SK-N-SH (cell line): Measurements from ENCODE around the gene RAD51B.

Source experiments
- CTCF ChIP-seq: fragments of 200-600 bp; sonication (generic); IDR thresholded peaks from 2 replicates; pipeline ENCODE4 v1.6.1; 2017; ENCODE audit warnings: antibody characterized with exemption, mild to moderate bottlenecking, moderate library complexity
- EZH2phosphoT487 ChIP-seq: fragments of 200-600 bp; sonication (generic); IDR thresholded peaks from 2 replicates; pipeline ENCODE4 v1.6.1; 2017; ENCODE audit warnings: low read depth, mixed run types, mild to moderate bottlenecking, antibody characterized with exemption, moderate library complexity, borderline replicate concordance
- MXI1 ChIP-seq: IDR thresholded peaks from 2 replicates; pipeline ENCODE4 v1.6.1; 2012; ENCODE audit warnings: mild to moderate bottlenecking, low read depth, low read length, improper control_type of control experiment
- SMC3 ChIP-seq: IDR thresholded peaks from 2 replicates; pipeline ENCODE4 v1.6.1; 2012; ENCODE audit warnings: low read depth, low read length, improper control_type of control experiment

DNA sequence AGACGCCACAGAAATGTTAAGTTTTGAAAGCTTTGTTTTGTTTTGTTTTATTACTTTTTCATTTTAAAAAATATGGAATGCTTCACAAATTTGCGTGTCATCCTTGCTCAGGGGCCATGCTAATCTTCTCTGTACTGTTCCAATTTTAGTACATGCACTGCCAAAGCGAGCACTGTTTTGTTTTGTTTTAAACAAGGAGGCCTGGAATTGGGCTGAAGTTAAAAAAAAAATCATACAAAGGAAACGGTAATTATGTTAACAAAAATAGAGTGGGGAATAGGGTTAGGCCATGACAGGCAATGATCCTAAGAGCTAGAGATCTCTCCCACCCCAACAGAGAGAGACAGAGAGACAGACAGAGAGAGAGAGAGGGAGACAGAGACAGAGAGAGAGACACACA, 916.3 kb downstream of the RAD51B start:
- TF ChIP-seq SMC3 (no peak), EZH2phosphoT487 (no peak), CTCF (no peak), MXI1 (no peak)
